ENCODE data around the gene S100A7A.

Gene S100A7A

DNA sequence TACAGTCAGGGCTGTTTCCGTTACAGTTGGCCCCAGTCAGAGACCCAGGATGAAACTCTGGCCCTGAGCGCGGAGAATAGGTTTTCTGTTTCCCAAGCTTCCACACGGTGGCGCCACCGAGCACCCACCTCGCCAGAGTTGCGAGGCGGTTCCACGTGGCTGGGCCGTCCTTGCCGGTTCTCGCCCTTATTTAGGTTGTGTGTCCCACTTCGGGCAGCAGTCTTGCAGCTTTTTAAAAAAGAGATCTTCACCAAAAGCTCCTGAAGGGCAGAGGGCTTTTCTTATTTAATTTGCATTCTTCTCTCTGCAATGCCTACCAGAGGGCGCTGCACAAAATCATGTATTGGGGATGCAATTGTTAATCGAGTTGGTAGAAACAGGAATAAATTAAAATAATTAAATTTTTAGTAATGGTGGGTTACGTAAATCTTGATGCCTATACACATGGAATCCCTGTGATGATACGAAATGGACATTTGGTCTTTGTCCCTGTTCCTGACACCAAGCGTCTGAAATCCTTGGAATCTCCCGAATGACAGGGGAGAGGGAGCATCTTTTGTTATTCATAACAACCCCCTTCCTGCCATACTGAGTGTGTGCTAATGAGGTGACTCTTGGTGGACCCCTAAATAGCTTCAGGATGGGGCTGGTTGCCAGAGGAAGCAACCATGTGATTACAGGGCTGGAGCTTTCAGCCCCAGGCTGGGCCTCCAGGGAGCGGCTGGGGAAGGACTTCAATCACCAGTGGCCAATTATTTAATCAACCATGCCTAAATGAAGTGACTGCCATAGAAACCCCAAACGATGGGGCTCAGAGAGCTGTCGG lies 49.7 kb downstream of the S100A7A start:
- peak; percentile 43 for DNase-seq

DNA sequence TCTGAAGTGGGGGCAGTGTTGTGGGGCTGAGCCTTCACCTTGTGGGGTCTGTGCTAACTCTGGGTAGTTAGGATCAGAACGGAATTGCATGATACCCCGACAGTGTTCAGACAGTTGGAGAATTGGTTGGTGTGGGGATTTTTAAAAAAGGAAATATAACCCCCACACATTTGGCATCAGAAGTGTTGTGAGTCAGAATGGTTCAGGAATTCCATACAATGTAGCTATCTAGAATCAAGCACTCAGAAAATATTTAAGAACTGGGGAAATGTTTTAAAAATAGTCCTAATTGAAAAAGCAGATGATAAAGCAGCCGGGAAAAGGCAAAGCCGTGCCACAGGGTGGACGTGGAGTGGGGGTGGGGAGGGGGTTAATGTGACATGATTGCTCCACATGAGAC lies 50.6 kb downstream of the S100A7A start:
- no peak for DNase-seq

DNA sequence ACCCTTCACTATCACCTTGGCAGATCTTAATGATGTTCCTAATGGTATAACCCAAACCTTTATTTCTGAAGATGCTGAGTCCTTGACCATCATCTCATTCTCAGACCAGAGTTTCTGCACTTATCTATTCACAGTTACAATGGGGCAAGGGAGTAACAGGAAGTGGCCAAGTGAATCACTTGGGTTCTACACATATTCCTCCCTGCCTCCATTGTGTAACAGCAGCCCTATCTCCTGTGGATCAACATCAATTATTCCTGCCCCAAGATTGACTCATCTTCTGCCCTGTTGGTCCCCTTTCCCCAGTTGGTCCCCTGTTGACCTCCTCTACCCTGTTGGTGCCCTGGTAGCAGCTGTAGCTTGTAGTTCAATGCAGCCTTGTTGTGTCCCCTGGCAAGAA lies 54.4 kb downstream of the S100A7A start:
- DNase-seq, result no peak
